Measurements from ENCODE around the gene FOXD2. TPM values are rescaled to one million over a fixed set of nuclear protein-coding genes. Genes with fewer than 3 reads are reported as not detected.

FOXD2 gene
- total and polyA plus RNA-seq, 4 donors = 0.38 to 4.2 (median 2.1) TPM

- intact Hi-C loops (cut with DNase I) = no loop called here
- 73 to 87% methylated on average over 6 of the region's 6 CpGs for WGBS, 2 donors
- no peak overlapping the region for H3K27ac ChIP-seq (ENCODE audit: low read depth in 1 of 2, low read length in 2 of 2)
- DNase-seq (no peak), ATAC-seq (ENCODE audit: low FRiP score) (no peak)
- no peaks in the 10 kb centered on the region for H3K9me3 ChIP-seq (ENCODE audit: control insufficient read depth, low read length)
- no peaks in the 10 kb centered on the region for H3K36me3 ChIP-seq (ENCODE audit: control insufficient read depth in 1 of 2, insufficient read depth in 2 of 2, low read length in 1 of 2)
- no peaks in the 10 kb centered on the region for H3K4me1 ChIP-seq (ENCODE audit: control insufficient read depth in 1 of 2, insufficient read depth in 2 of 2, low read length in 2 of 2)
- no peak overlapping the region for H3K4me3 ChIP-seq (ENCODE audit: low read length in 2 of 2)
- H3K27me3 ChIP-seq (ENCODE audit: control insufficient read depth in 1 of 2, insufficient read depth in 2 of 2, low read length in 1 of 2) = no peaks in the 10 kb centered on the region
Observed at GRCh38 chr1:47479664-47480063, 41.8 kb downstream of the FOXD2 start.

GRCh38 chr1:47481936-47482335, 44.1 kb downstream of the FOXD2 start:
- DNase-seq = no peak
- Histone ChIP-seq H3K27me3 (ENCODE audit: control insufficient read depth in 1 of 2, insufficient read depth in 2 of 2, low read length in 1 of 2) (no peaks in the 10 kb centered on the region), H3K36me3 (ENCODE audit: control insufficient read depth in 1 of 2, insufficient read depth in 2 of 2, low read length in 1 of 2) (no peaks in the 10 kb centered on the region), H3K27ac (ENCODE audit: low read depth in 1 of 2, low read length in 2 of 2) (no peak overlapping the region), H3K4me1 (ENCODE audit: control insufficient read depth in 1 of 2, insufficient read depth in 2 of 2, low read length in 2 of 2) (no peaks in the 10 kb centered on the region), H3K9me3 (ENCODE audit: control insufficient read depth, low read length) (no peaks in the 10 kb centered on the region), H3K4me3 (ENCODE audit: low read length in 2 of 2) (no peak overlapping the region)
- 96 to 99% methylated on average over 3 of the region's 3 CpGs for WGBS, 2 donors
- intact Hi-C loops (cut with DNase I) = no loop called here
- no peak for ATAC-seq (ENCODE audit: low FRiP score)

GRCh38 chr1:47482786-47483185, 44.9 kb downstream of the FOXD2 start:
- Histone ChIP-seq H3K4me3 (ENCODE audit: low read length in 2 of 2) (no peak overlapping the region), H3K9me3 (ENCODE audit: control insufficient read depth, low read length) (no peaks in the 10 kb centered on the region), H3K36me3 (ENCODE audit: control insufficient read depth in 1 of 2, insufficient read depth in 2 of 2, low read length in 1 of 2) (no peaks in the 10 kb centered on the region), H3K4me1 (ENCODE audit: control insufficient read depth in 1 of 2, insufficient read depth in 2 of 2, low read length in 2 of 2) (no peaks in the 10 kb centered on the region), H3K27ac (ENCODE audit: low read depth in 1 of 2, low read length in 2 of 2) (no peak overlapping the region), H3K27me3 (ENCODE audit: control insufficient read depth in 1 of 2, insufficient read depth in 2 of 2, low read length in 1 of 2) (no peaks in the 10 kb centered on the region)
- DNase-seq (no peak), ATAC-seq (ENCODE audit: low FRiP score) (no peak)
- 76 to 90% methylated on average over 1 of the region's 1 CpG for WGBS, 2 donors
- intact Hi-C loops (cut with DNase I) = no loop called here

- no peak for DNase-seq
- Histone ChIP-seq H3K4me1 (ENCODE audit: control insufficient read depth in 1 of 2, insufficient read depth in 2 of 2, low read length in 2 of 2) (no peaks in the 10 kb centered on the region), H3K36me3 (ENCODE audit: control insufficient read depth in 1 of 2, insufficient read depth in 2 of 2, low read length in 1 of 2) (no peaks in the 10 kb centered on the region), H3K9me3 (ENCODE audit: control insufficient read depth, low read length) (no peaks in the 10 kb centered on the region), H3K27ac (ENCODE audit: low read depth in 1 of 2, low read length in 2 of 2) (no peak overlapping the region), H3K4me3 (ENCODE audit: low read length in 2 of 2) (no peak overlapping the region), H3K27me3 (ENCODE audit: control insufficient read depth in 1 of 2, insufficient read depth in 2 of 2, low read length in 1 of 2) (no peaks in the 10 kb centered on the region)
- 90 to 92% methylated on average over 5 of the region's 5 CpGs for WGBS, 2 donors
- intact Hi-C loops (cut with DNase I) = no loop called here
- no peak for ATAC-seq (ENCODE audit: low FRiP score)
Observed at GRCh38 chr1:47483651-47484050, 45.8 kb downstream of the FOXD2 start.

GRCh38 chr1:47485817-47486216, 48.0 kb downstream of the FOXD2 start:
- no peak for DNase-seq
- H3K36me3 ChIP-seq (ENCODE audit: control insufficient read depth in 1 of 2, insufficient read depth in 2 of 2, low read length in 1 of 2) = no peaks in the 10 kb centered on the region
- no peaks in the 10 kb centered on the region for H3K27me3 ChIP-seq (ENCODE audit: control insufficient read depth in 1 of 2, insufficient read depth in 2 of 2, low read length in 1 of 2)
- no peak overlapping the region for H3K4me3 ChIP-seq (ENCODE audit: low read length in 2 of 2)
- no peak overlapping the region for H3K27ac ChIP-seq (ENCODE audit: low read depth in 1 of 2, low read length in 2 of 2)
- intact Hi-C loops (cut with DNase I) = no loop called here
- no peak for ATAC-seq (ENCODE audit: low FRiP score)
- 96 to 100% methylated on average over 3 of the region's 3 CpGs for WGBS, 2 donors
- H3K4me1 ChIP-seq (ENCODE audit: control insufficient read depth in 1 of 2, insufficient read depth in 2 of 2, low read length in 2 of 2) = no peaks in the 10 kb centered on the region
- H3K9me3 ChIP-seq (ENCODE audit: control insufficient read depth, low read length) = no peaks in the 10 kb centered on the region

GRCh38 chr1:47487332-47487731, 49.5 kb downstream of the FOXD2 start:
- WGBS, 2 donors = 96% methylated on average over 3 of the region's 3 CpGs
- ATAC-seq (ENCODE audit: low FRiP score) = no peak

GRCh38 chr1:47487850-47488450, 50.1 kb downstream of the FOXD2 start:
- Histone ChIP-seq H3K9me3 (ENCODE audit: control insufficient read depth, low read length) (no peaks in the 10 kb centered on the region), H3K4me1 (ENCODE audit: control insufficient read depth in 1 of 2, insufficient read depth in 2 of 2, low read length in 2 of 2) (no peaks in the 10 kb centered on the region), H3K4me3 (ENCODE audit: low read length in 2 of 2) (no peak overlapping the region), H3K27me3 (ENCODE audit: control insufficient read depth in 1 of 2, insufficient read depth in 2 of 2, low read length in 1 of 2) (no peaks in the 10 kb centered on the region), H3K27ac (ENCODE audit: low read depth in 1 of 2, low read length in 2 of 2) (no peak overlapping the region), H3K36me3 (ENCODE audit: control insufficient read depth in 1 of 2, insufficient read depth in 2 of 2, low read length in 1 of 2) (no peaks in the 10 kb centered on the region)
- intact Hi-C loops (cut with DNase I) = no loop called here
- 92 to 94% methylated on average over 8 of the region's 8 CpGs for WGBS, 2 donors
- ATAC-seq (ENCODE audit: low FRiP score) (no peak), DNase-seq (no peak)

More at GRCh38 chr1:47487332-47487731, 49.5 kb downstream of the FOXD2 start:
- intact Hi-C loops (cut with DNase I) = no loop called here
- Histone ChIP-seq H3K27me3 (ENCODE audit: control insufficient read depth in 1 of 2, insufficient read depth in 2 of 2, low read length in 1 of 2) (no peaks in the 10 kb centered on the region), H3K27ac (ENCODE audit: low read depth in 1 of 2, low read length in 2 of 2) (no peak overlapping the region), H3K4me3 (ENCODE audit: low read length in 2 of 2) (no peak overlapping the region), H3K36me3 (ENCODE audit: control insufficient read depth in 1 of 2, insufficient read depth in 2 of 2, low read length in 1 of 2) (no peaks in the 10 kb centered on the region), H3K4me1 (ENCODE audit: control insufficient read depth in 1 of 2, insufficient read depth in 2 of 2, low read length in 2 of 2) (no peaks in the 10 kb centered on the region), H3K9me3 (ENCODE audit: control insufficient read depth, low read length) (no peaks in the 10 kb centered on the region)
- DNase-seq = no peak

Other genes with a start within 250 kb of the FOXD2 start
- 1 to 10 TPM in 1 of 2 donors, under 1 TPM in 1; 0.71 to 3.7 TPM for gene PDZK1IP1, start 248.0 kb upstream of the FOXD2 start, total RNA-seq
- gene PDZK1IP1, start 248.0 kb upstream of the FOXD2 start, polyA plus RNA-seq = 1 to 10 TPM; 1.3 to 2.1 TPM
- 10 to 100 TPM in 1 of 2 donors, 1 to 10 TPM in 1; 6.0 to 12.3 TPM for gene TAL1, start 205.8 kb upstream of the FOXD2 start, total RNA-seq
- gene TAL1, start 205.8 kb upstream of the FOXD2 start, polyA plus RNA-seq = under 1 TPM; 0.63 to 0.77 TPM
- gene STIL, start 123.9 kb upstream of the FOXD2 start, total RNA-seq = 1 to 10 TPM in 1 of 2 donors, under 1 TPM in 1; 0.65 to 2.9 TPM
- gene STIL, start 123.9 kb upstream of the FOXD2 start, polyA plus RNA-seq = under 1 TPM; 0.18 to 0.50 TPM
- 100 to 1,000 TPM; 113 to 120 TPM for gene CMPK1, start 104.3 kb upstream of the FOXD2 start, total RNA-seq
- 100 to 1,000 TPM; 100 to 424 TPM for gene CMPK1, start 104.3 kb upstream of the FOXD2 start, polyA plus RNA-seq
- not detected for gene FOXE3, start 21.8 kb upstream of the FOXD2 start, total RNA-seq
- gene FOXE3, start 21.8 kb upstream of the FOXD2 start, polyA plus RNA-seq = not detected